Activated T-cell treated with anti-CD3 and anti-CD28 coated beads, Interleukin-2, amount 50 U/mL, for 72 hours (primary cell): ENCODE results near the gene CDK12. TPM values are rescaled to one million over a fixed set of nuclear protein-coding genes. Genes with fewer than 3 reads are reported as not detected.
"Not testable (repeated sequence)": the region's sequence is repeated elsewhere in the genome, so short reads cannot be mapped to it uniquely, and the experiment has no call there.

ENCODE experiments used
- ATAC-seq, 2 donors: fragments of 150-1000 bp; cut with Tn5 transposase; replicated peaks in 1 of 2; 2 replicates each; pipeline ENCODE4 v1.10.0; 2021; ENCODE audit warnings: moderate library complexity in 2 of 2, mild to moderate bottlenecking in 1 of 2
- DNase-seq, 2 donors: peaks; one replicate each; pipeline ENCODE4 v3.0.0; 2021 to 2022; ENCODE audit warnings: mixed read lengths in 1 of 2
- H3K27ac Mint-ChIP-seq: one replicate; pipeline ENCODE4 v1.8.0; 2022; ENCODE audit warnings: mild to moderate bottlenecking, moderate library complexity, mixed read lengths
- H3K27me3 Mint-ChIP-seq: one replicate; pipeline ENCODE4 v1.8.0; 2022; ENCODE audit warnings: low read depth, mixed read lengths
- H3K36me3 Mint-ChIP-seq, 2 donors: one replicate each; pipeline ENCODE4 v1.8.0; 2022; ENCODE audit warnings: mixed read lengths in 2 of 2, mild to moderate bottlenecking in 1 of 2; ENCODE audit not compliant: insufficient read depth in 2 of 2
- H3K4me1 Mint-ChIP-seq: one replicate; pipeline ENCODE4 v1.8.0; 2022; ENCODE audit warnings: low read depth, mixed read lengths
- H3K4me3 Mint-ChIP-seq, 2 donors: one replicate each; pipeline ENCODE4 v1.8.0; 2022; ENCODE audit warnings: mild to moderate bottlenecking in 2 of 2, mixed read lengths in 2 of 2, moderate library complexity in 2 of 2
- H3K9me3 Mint-ChIP-seq, 2 donors: one replicate each; pipeline ENCODE4 v1.8.0; 2022; ENCODE audit warnings: mixed read lengths in 2 of 2
- total RNA-seq, 2 donors: library from RNA; stranded (reverse); gene quantifications; one replicate each; pipeline ENCODE4 v1.2.3, GENCODE V29; 2022

CDK12 gene
- total RNA-seq, 2 donors from 2014 or later, result 69.4 to 75.9 TPM

- H3K27me3 Mint-ChIP-seq, DNase-seq, H3K4me3 Mint-ChIP-seq, ATAC-seq, H3K27ac Mint-ChIP-seq, H3K9me3 Mint-ChIP-seq: not testable (repeated sequence)
- Mint-ChIP-seq H3K4me1 (peaks cover 39% of the 10 kb centered on the region), H3K36me3 (peaks cover 7 to 20% of the 10 kb centered on the region in 2 donors)
These were observed 7.3 kb downstream of the CDK12 start for GRCh38 chr17:39468610-39469009.

- no peak for DNase-seq
- no peak overlapping the region for H3K27ac Mint-ChIP-seq
- no peaks in the 10 kb centered on the region for H3K4me1 Mint-ChIP-seq
- H3K4me3 Mint-ChIP-seq, result no peak overlapping the region
- no peaks in the 10 kb centered on the region for H3K9me3 Mint-ChIP-seq
- no peaks in the 10 kb centered on the region for H3K27me3 Mint-ChIP-seq
- ATAC-seq, result no peak
- H3K36me3 Mint-ChIP-seq, result peaks cover 7 to 21% of the 10 kb centered on the region in 2 donors
These were observed 12.0 kb downstream of the CDK12 start for GRCh38 chr17:39473310-39473709.

- H3K4me1 Mint-ChIP-seq, H3K36me3 Mint-ChIP-seq, H3K4me3 Mint-ChIP-seq, H3K9me3 Mint-ChIP-seq, DNase-seq, H3K27ac Mint-ChIP-seq, ATAC-seq, H3K27me3 Mint-ChIP-seq: not testable (repeated sequence)
These were observed 18.3 kb downstream of the CDK12 start for GRCh38 chr17:39479631-39480030.

- Mint-ChIP-seq H3K4me1 (peaks cover 5% of the 10 kb centered on the region), H3K4me3 (no peak overlapping the region), H3K36me3 (peaks cover 2% of the 10 kb centered on the region in 2 donors), H3K27me3 (no peaks in the 10 kb centered on the region), H3K27ac (no peak overlapping the region), H3K9me3 (no peaks in the 10 kb centered on the region)
- ATAC-seq (no peak), DNase-seq (no peak)
These were observed 22.2 kb downstream of the CDK12 start for GRCh38 chr17:39483506-39483905.

GRCh38 chr17:39484178-39484577 is 22.9 kb downstream of the CDK12 start:
- ATAC-seq (no peak), DNase-seq (no peak)
- H3K4me1 Mint-ChIP-seq, result peaks cover 5% of the 10 kb centered on the region
- no peaks in the 10 kb centered on the region for H3K9me3 Mint-ChIP-seq
- peaks cover 2% of the 10 kb centered on the region in 2 donors for H3K36me3 Mint-ChIP-seq
- H3K4me3 Mint-ChIP-seq, result no peak overlapping the region
- no peaks in the 10 kb centered on the region for H3K27me3 Mint-ChIP-seq
- no peak overlapping the region for H3K27ac Mint-ChIP-seq

GRCh38 chr17:39485555-39485954 is 24.3 kb downstream of the CDK12 start:
- Mint-ChIP-seq H3K4me3 (no peak overlapping the region), H3K27ac (no peak overlapping the region), H3K36me3 (peaks cover 4 to 5% of the 10 kb centered on the region in 2 donors), H3K4me1 (peaks cover 5% of the 10 kb centered on the region), H3K9me3 (no peaks in the 10 kb centered on the region), H3K27me3 (no peaks in the 10 kb centered on the region)
- ATAC-seq (no peak), DNase-seq (no peak)

- H3K27ac Mint-ChIP-seq, result no peak overlapping the region
- DNase-seq (no peak), ATAC-seq (no peak)
- H3K4me3 Mint-ChIP-seq, result no peak overlapping the region
- no peaks in the 10 kb centered on the region for H3K27me3 Mint-ChIP-seq
- H3K9me3 Mint-ChIP-seq, result no peaks in the 10 kb centered on the region
- peaks cover 5% of the 10 kb centered on the region for H3K4me1 Mint-ChIP-seq
- H3K36me3 Mint-ChIP-seq, result peaks cover 5 to 8% of the 10 kb centered on the region in 2 donors
These were observed 25.0 kb downstream of the CDK12 start for GRCh38 chr17:39486242-39486641.

- not testable (repeated sequence) for DNase-seq, ATAC-seq, H3K4me1 Mint-ChIP-seq, H3K27me3 Mint-ChIP-seq, H3K9me3 Mint-ChIP-seq, H3K4me3 Mint-ChIP-seq, H3K36me3 Mint-ChIP-seq
- peak overlapping the region; percentile 68 for H3K27ac Mint-ChIP-seq
These were observed 26.2 kb downstream of the CDK12 start for GRCh38 chr17:39487490-39487889.

- no peak for ATAC-seq
- Mint-ChIP-seq H3K9me3 (no peaks in the 10 kb centered on the region), H3K4me1 (peaks cover 5% of the 10 kb centered on the region), H3K4me3 (no peak overlapping the region), H3K27ac (no peak overlapping the region), H3K36me3 (peaks cover 7 to 11% of the 10 kb centered on the region in 2 donors), H3K27me3 (no peaks in the 10 kb centered on the region)
- DNase-seq, result no peak
These were observed 26.7 kb downstream of the CDK12 start for GRCh38 chr17:39487946-39488345.

GRCh38 chr17:39496921-39497320 is 35.6 kb downstream of the CDK12 start:
- not testable (repeated sequence) for DNase-seq, ATAC-seq, H3K27me3 Mint-ChIP-seq, H3K4me3 Mint-ChIP-seq, H3K4me1 Mint-ChIP-seq, H3K27ac Mint-ChIP-seq, H3K9me3 Mint-ChIP-seq
- H3K36me3 Mint-ChIP-seq, result peaks cover 12 to 30% of the 10 kb centered on the region in 2 donors

GRCh38 chr17:39507511-39507910 is 46.2 kb downstream of the CDK12 start:
- H3K27me3 Mint-ChIP-seq, result no peaks in the 10 kb centered on the region
- H3K4me1 Mint-ChIP-seq, result no peaks in the 10 kb centered on the region
- H3K4me3 Mint-ChIP-seq, result no peak overlapping the region
- peaks cover 19 to 52% of the 10 kb centered on the region in 2 donors for H3K36me3 Mint-ChIP-seq
- DNase-seq (no peak), ATAC-seq (no peak)
- no peaks in the 10 kb centered on the region for H3K9me3 Mint-ChIP-seq
- H3K27ac Mint-ChIP-seq, result no peak overlapping the region

GRCh38 chr17:39508987-39509386 is 47.7 kb downstream of the CDK12 start:
- Mint-ChIP-seq H3K36me3 (peaks cover 14 to 49% of the 10 kb centered on the region in 2 donors), H3K4me3 (no peak overlapping the region), H3K9me3 (no peaks in the 10 kb centered on the region), H3K27me3 (no peaks in the 10 kb centered on the region), H3K4me1 (peaks cover 3% of the 10 kb centered on the region), H3K27ac (no peak overlapping the region)
- ATAC-seq (no peak), DNase-seq (no peak)

- DNase-seq (no peak), ATAC-seq (no peak)
- Mint-ChIP-seq H3K27ac (peak overlapping the region; percentile 81), H3K36me3 (peaks cover 12 to 42% of the 10 kb centered on the region in 2 donors), H3K4me3 (no peak overlapping the region), H3K27me3 (no peaks in the 10 kb centered on the region), H3K4me1 (peaks cover 3% of the 10 kb centered on the region), H3K9me3 (no peaks in the 10 kb centered on the region)
These were observed 52.0 kb downstream of the CDK12 start for GRCh38 chr17:39513309-39513708.

GRCh38 chr17:39513915-39514314 is 52.6 kb downstream of the CDK12 start:
- peaks cover 12 to 42% of the 10 kb centered on the region in 2 donors for H3K36me3 Mint-ChIP-seq
- H3K27ac Mint-ChIP-seq, result peak overlapping the region; percentile 81
- DNase-seq, result no peak
- H3K9me3 Mint-ChIP-seq, result no peaks in the 10 kb centered on the region
- no peak overlapping the region for H3K4me3 Mint-ChIP-seq
- peaks cover 3% of the 10 kb centered on the region for H3K4me1 Mint-ChIP-seq
- no peak for ATAC-seq
- H3K27me3 Mint-ChIP-seq, result no peaks in the 10 kb centered on the region
